ENCODE data around the gene MACROH2A1.

The MACROH2A1 gene

GRCh38 chr5:135341696-135342550 is 57.1 kb downstream of the MACROH2A1 start:
- Mint-ChIP-seq H3K27ac (no peak overlapping the region), H3K27me3 (ENCODE audit: low read depth) (no peaks in the 10 kb centered on the region), H3K36me3 (ENCODE audit: low read depth) (peaks cover 56% of the 10 kb centered on the region), H3K4me3 (no peak overlapping the region), H3K9me3 (no peaks in the 10 kb centered on the region), H3K4me1 (no peaks in the 10 kb centered on the region)
- no peak for TF ChIP-seq CTCF (IDR thresholded peaks at IDR 0.05; ENCODE audit: unreplicated experiment in 3 of 3)

- Mint-ChIP-seq H3K4me1 (no peaks in the 10 kb centered on the region), H3K36me3 (ENCODE audit: low read depth) (peaks cover 51% of the 10 kb centered on the region), H3K27me3 (ENCODE audit: low read depth) (no peaks in the 10 kb centered on the region), H3K4me3 (no peak overlapping the region), H3K27ac (no peak overlapping the region), H3K9me3 (no peaks in the 10 kb centered on the region)
- no peak for TF ChIP-seq CTCF (IDR thresholded peaks at IDR 0.05; ENCODE audit: unreplicated experiment in 3 of 3)
Measured at GRCh38 chr5:135341016-135341666, 57.9 kb downstream of the MACROH2A1 start.

- Mint-ChIP-seq H3K27ac (no peak overlapping the region), H3K4me3 (no peak overlapping the region)
Measured at GRCh38 chr5:135340568-135340967, 58.5 kb downstream of the MACROH2A1 start.

GRCh38 chr5:135339623-135340022 is 59.4 kb downstream of the MACROH2A1 start:
- Mint-ChIP-seq H3K9me3 (no peaks in the 10 kb centered on the region), H3K27ac (no peak overlapping the region), H3K4me1 (no peaks in the 10 kb centered on the region), H3K4me3 (no peak overlapping the region), H3K27me3 (ENCODE audit: low read depth) (no peaks in the 10 kb centered on the region), H3K36me3 (ENCODE audit: low read depth) (peaks cover 39% of the 10 kb centered on the region)
- TF ChIP-seq CTCF (IDR thresholded peaks at IDR 0.05; ENCODE audit: unreplicated experiment in 3 of 3), result no peak

More at GRCh38 chr5:135340568-135340967, 58.5 kb downstream of the MACROH2A1 start:
- H3K36me3 Mint-ChIP-seq (ENCODE audit: low read depth), result peaks cover 46% of the 10 kb centered on the region
- no peaks in the 10 kb centered on the region for H3K27me3 Mint-ChIP-seq (ENCODE audit: low read depth)
- no peaks in the 10 kb centered on the region for H3K4me1 Mint-ChIP-seq
- H3K9me3 Mint-ChIP-seq, result no peaks in the 10 kb centered on the region
- TF ChIP-seq CTCF (IDR thresholded peaks at IDR 0.05; ENCODE audit: unreplicated experiment in 3 of 3), result no peak

- H3K4me3 Mint-ChIP-seq, result no peak overlapping the region
- peaks cover 37% of the 10 kb centered on the region for H3K36me3 Mint-ChIP-seq (ENCODE audit: low read depth)
- no peak for TF ChIP-seq CTCF (IDR thresholded peaks at IDR 0.05; ENCODE audit: unreplicated experiment in 3 of 3)
- H3K9me3 Mint-ChIP-seq, result no peaks in the 10 kb centered on the region
- H3K4me1 Mint-ChIP-seq, result no peaks in the 10 kb centered on the region
- H3K27ac Mint-ChIP-seq, result no peak overlapping the region
- H3K27me3 Mint-ChIP-seq (ENCODE audit: low read depth), result no peaks in the 10 kb centered on the region
Measured at GRCh38 chr5:135339189-135339588, 59.8 kb downstream of the MACROH2A1 start.
